Lung (tissue), 12 donors: ENCODE measurements around the gene ITGA5. TPM values are rescaled to one million over a fixed set of nuclear protein-coding genes. Genes with fewer than 3 reads are reported as not detected.

Source experiments
- ATAC-seq: fragments of 200-7000 bp; cut with Tn5 transposase; one replicate; pipeline ENCODE4 v1.9.1; 2020; ENCODE audit warnings: moderate number of reproducible peaks; ENCODE audit not compliant: insufficient read depth, low FRiP score
- DNase-seq, 3 donors: peaks; one replicate each; pipeline ENCODE4 v3.0.0-alpha.2; 2013 to 2017
- H3K27ac ChIP-seq, 2 donors: one replicate each; pipeline ENCODE4 v1.5.1; 2013; ENCODE audit warnings: mild to moderate bottlenecking in 2 of 2, moderate library complexity in 2 of 2, control low read depth in 1 of 2, inconsistent platforms in 1 of 2, low read depth in 1 of 2, low read length in 1 of 2
- H3K27me3 ChIP-seq, 3 donors: one replicate each; pipeline ENCODE4 v1.5.1; 2013; ENCODE audit warnings: low read length in 2 of 3; ENCODE audit not compliant: control insufficient read depth in 3 of 3, insufficient read depth in 3 of 3
- H3K36me3 ChIP-seq, 4 donors: one replicate each; pipeline ENCODE4 v1.5.1; 2013; ENCODE audit warnings: low read length in 4 of 4, mild to moderate bottlenecking in 1 of 4, moderate library complexity in 1 of 4; ENCODE audit not compliant: control insufficient read depth in 4 of 4, insufficient read depth in 4 of 4
- H3K4me1 ChIP-seq, 5 donors: one replicate each; pipeline ENCODE4 v1.5.1; 2013; ENCODE audit warnings: low read length in 5 of 5, mild to moderate bottlenecking in 2 of 5, moderate library complexity in 1 of 5; ENCODE audit not compliant: control insufficient read depth in 5 of 5, insufficient read depth in 5 of 5
- H3K4me3 ChIP-seq: one replicate; pipeline ENCODE4 v1.5.1; 2013; ENCODE audit warnings: mild to moderate bottlenecking, control low read depth, moderate library complexity
- H3K9ac ChIP-seq, 2 donors: one replicate each; pipeline ENCODE4 v1.5.1; 2013; ENCODE audit warnings: low read length in 2 of 2, control low read depth in 1 of 2; ENCODE audit not compliant: insufficient read depth in 1 of 2
- H3K9me3 ChIP-seq, 4 donors: one replicate each; pipeline ENCODE4 v1.5.1; 2013; ENCODE audit warnings: low read length in 3 of 4, mild to moderate bottlenecking in 1 of 4, moderate library complexity in 1 of 4; ENCODE audit not compliant: control insufficient read depth in 4 of 4, insufficient read depth in 3 of 4
- WGBS, 2 donors: extraction: QIAGEN DNeasy Blood & Tissue Kit; methylation state at CpG; one replicate each; pipeline ENCODE4 v1.1.7; 2013; 5-methylcytosine and 5-hydroxymethylcytosine counted together
- polyA plus RNA-seq, 2 donors: library from polyadenylated mRNA; stranded (reverse); fragments of 200-250 nt; gene quantifications; one replicate each; pipeline ENCODE4 v1.2.1, GENCODE V29; 2013
- total RNA-seq, 2 donors: library from RNA; depleted of rRNA in 1 of 2; stranded (reverse); fragments of >200 nt in 1 of 2; gene quantifications; one replicate each; pipeline ENCODE4 v1.2.1, GENCODE V29; 2014 to 2021
- TF ChIP-seq, protein P1 (sequence below): IDR thresholded peaks from 2 replicates; pipeline ENCODE4 v1.5.1; 2012; ENCODE audit warnings: mild to moderate bottlenecking; ENCODE audit errors: control extremely low read depth, extremely low read depth
- donor health status: control.
- donor health status: control.
- donor health status: Bipolar disorder and iron deficiency.
- donor health status: healthy.
- donor health status: DM: yes; HTN: yes; CAD: no.

Gene ITGA5
- total and polyA plus RNA-seq, 4 donors: 39.8 to 134 (median 101) TPM

DNA sequence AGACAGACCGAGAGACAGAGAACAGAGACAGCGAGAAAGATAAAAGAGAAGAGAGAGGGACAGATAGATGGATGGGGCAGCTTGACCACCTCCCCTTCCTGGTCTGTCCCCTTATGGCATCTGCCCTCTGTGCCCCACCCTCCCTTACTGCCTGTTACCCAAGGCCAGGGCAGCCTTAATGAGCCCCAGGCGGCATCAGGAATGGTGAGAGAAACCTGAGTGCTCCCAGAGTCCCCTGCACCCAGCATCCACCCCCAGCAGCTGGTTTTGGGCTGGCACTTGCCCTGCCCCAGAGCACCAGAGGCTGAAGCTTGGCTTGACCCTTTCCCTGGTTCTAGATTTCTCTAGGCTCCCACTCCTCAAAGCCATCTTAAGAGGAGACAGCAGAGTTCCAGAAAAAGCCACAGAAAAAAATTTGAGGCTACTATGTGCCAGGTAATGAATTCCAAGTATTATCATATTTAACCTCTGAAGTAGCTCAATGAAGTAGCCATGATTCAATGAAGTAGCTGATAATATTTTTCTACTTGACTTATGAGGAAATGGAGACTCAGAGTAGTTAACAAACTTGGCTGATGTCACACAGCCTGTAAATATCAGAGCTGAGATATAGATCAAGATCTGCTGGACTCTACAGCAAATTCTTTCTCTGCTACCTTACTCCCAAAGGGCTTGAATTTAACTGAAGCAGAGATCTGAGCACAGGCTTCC is 32.5 kb downstream of the ITGA5 start:
- Histone ChIP-seq H3K4me1 (peaks cover 0 to 34% (median 14%) of the 10 kb centered on the region in 5 donors), H3K9ac (no peak overlapping the region), H3K27me3 (no peaks in the 10 kb centered on the region), H3K4me3 (no peak overlapping the region), H3K9me3 (no peaks in the 10 kb centered on the region), H3K36me3 (no peaks in the 10 kb centered on the region), H3K27ac (no peak overlapping the region)
- no peak for DNase-seq
- WGBS, 2 donors: 83 to 90% methylated on average over 3 of the region's 3 CpGs
- TF ChIP-seq, protein P1, sequence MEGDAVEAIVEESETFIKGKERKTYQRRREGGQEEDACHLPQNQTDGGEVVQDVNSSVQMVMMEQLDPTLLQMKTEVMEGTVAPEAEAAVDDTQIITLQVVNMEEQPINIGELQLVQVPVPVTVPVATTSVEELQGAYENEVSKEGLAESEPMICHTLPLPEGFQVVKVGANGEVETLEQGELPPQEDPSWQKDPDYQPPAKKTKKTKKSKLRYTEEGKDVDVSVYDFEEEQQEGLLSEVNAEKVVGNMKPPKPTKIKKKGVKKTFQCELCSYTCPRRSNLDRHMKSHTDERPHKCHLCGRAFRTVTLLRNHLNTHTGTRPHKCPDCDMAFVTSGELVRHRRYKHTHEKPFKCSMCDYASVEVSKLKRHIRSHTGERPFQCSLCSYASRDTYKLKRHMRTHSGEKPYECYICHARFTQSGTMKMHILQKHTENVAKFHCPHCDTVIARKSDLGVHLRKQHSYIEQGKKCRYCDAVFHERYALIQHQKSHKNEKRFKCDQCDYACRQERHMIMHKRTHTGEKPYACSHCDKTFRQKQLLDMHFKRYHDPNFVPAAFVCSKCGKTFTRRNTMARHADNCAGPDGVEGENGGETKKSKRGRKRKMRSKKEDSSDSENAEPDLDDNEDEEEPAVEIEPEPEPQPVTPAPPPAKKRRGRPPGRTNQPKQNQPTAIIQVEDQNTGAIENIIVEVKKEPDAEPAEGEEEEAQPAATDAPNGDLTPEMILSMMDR: no peak
- no peak for ATAC-seq

DNA sequence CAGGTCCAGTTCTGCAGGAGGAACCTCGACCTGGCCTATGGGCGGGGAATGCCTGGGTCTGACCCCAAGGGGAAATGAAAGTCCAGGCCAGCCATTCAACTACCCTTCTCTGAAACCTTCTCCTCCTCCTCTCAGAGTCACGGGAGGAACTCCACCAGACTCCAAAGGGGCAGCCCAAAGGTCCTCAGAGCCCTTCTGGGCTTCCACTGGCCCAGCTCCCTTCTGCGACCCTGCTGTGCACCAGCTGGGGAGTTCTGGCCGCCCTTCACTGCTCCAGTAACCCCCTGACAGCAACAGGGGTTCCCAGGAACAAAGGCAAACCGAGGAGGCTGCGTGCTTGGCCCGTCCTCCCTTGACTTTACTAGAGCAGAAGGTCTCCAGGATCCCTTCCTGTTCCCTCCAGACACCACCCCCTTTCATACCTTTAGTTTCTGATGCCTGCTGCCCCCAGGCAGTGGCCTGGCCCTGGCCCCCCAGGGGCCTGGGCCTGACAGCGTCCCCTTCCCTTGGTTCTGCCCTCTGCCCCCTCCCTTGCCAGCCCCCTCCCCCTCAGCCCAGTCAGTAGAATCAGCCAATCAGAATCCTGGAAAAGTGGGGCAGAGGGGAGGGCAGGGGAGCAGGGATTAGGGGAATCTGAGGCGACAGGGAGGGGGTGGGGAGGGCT is 33.7 kb downstream of the ITGA5 start:
- DNase-seq (no peak), ATAC-seq (no peak)
- no peaks in the 10 kb centered on the region for H3K27me3 ChIP-seq
- H3K27ac ChIP-seq: peak overlapping the region in 1 of 2 donors; percentile 71
- H3K9ac ChIP-seq: no peak overlapping the region
- TF ChIP-seq, protein P1: no peak
- no peaks in the 10 kb centered on the region for H3K9me3 ChIP-seq
- 66 to 71% methylated on average over 10 of the region's 10 CpGs for WGBS, 2 donors
- H3K36me3 ChIP-seq: no peaks in the 10 kb centered on the region
- peaks cover 0 to 34% (median 14%) of the 10 kb centered on the region in 5 donors for H3K4me1 ChIP-seq
- no peak overlapping the region for H3K4me3 ChIP-seq

DNA sequence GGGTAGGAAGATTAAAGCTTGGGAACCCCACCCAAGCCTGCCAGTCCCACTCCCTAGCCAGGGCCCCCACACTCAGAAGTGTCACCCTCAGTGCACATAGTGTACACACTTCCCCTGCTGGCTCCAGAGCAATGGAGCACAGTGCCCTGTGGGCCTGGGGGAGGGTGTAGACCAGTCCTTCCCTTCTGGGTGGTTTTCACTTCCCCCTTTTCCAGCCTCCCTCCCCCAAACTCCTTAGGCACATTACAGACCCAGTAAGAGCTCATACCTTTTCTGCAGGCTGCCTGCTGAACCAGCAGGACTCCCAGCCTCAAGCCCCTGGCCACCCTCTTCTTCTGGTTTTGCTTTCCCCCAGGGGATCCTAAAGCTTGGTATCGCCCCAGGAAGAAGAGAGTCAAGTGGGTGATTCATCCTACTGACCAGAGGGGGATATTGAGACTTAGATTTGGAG is 34.5 kb downstream of the ITGA5 start, which contains the start of gene ZNF385A:
ZNF385A (minus strand) TSS at position 143 of the 451 bp plus-strand sequence. CDS start 219 bp downstream, outside the sequence.
- DNase-seq: no peak
- H3K27ac ChIP-seq: peak within 1 kb of the TSS in 1 of 2 donors; percentile 73
- TF ChIP-seq, protein P1: no peak

More for the DNA sequence above, 34.5 kb downstream of the ITGA5 start, which contains the start of gene ZNF385A:
- Histone ChIP-seq H3K9me3 (no peaks in the 10 kb centered on the region), H3K4me1 (peaks cover 0 to 33% (median 14%) of the 10 kb centered on the region in 5 donors), H3K4me3 (no peak within 1 kb of the TSS), H3K27me3 (no peaks in the 10 kb centered on the region), H3K36me3 (no peaks in the 10 kb centered on the region), H3K9ac (no peak within 1 kb of the TSS)
- no peak for ATAC-seq
- 58 to 84% methylated on average over 1 of the region's 1 CpG for WGBS, 2 donors
